GM12872 (cell line): ENCODE measurements around the gene AGO3.

Source experiments
- TF ChIP-seq, protein P1 (sequence below): IDR thresholded peaks from 3 replicates; pipeline ENCODE4 v1.5.1; 2011; ENCODE audit warnings: low read depth, mild to moderate bottlenecking, low read length, moderate library complexity; ENCODE audit not compliant: insufficient read depth

Gene AGO3

DNA sequence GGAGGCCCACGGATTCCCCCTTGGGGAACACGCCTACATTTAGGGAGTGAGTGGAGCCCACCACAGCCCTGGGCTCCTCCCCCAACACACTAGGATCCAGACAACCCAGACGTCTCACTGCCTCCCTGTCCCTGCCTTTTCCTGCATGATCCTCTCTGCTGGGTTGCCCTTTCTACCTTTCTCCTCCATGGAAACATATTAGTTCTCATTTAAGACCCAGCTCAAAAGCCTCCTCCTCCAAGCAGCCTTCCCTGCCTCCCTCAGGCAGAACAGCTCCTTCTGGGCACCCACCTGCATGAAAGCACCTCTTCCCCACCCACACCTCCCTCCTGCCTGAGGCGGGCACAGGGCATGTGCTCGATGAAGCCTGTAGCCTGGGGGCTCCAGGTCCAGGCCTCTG, 183.5 kb downstream of the AGO3 start:
- TF ChIP-seq, protein P1, sequence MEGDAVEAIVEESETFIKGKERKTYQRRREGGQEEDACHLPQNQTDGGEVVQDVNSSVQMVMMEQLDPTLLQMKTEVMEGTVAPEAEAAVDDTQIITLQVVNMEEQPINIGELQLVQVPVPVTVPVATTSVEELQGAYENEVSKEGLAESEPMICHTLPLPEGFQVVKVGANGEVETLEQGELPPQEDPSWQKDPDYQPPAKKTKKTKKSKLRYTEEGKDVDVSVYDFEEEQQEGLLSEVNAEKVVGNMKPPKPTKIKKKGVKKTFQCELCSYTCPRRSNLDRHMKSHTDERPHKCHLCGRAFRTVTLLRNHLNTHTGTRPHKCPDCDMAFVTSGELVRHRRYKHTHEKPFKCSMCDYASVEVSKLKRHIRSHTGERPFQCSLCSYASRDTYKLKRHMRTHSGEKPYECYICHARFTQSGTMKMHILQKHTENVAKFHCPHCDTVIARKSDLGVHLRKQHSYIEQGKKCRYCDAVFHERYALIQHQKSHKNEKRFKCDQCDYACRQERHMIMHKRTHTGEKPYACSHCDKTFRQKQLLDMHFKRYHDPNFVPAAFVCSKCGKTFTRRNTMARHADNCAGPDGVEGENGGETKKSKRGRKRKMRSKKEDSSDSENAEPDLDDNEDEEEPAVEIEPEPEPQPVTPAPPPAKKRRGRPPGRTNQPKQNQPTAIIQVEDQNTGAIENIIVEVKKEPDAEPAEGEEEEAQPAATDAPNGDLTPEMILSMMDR: no peak

DNA sequence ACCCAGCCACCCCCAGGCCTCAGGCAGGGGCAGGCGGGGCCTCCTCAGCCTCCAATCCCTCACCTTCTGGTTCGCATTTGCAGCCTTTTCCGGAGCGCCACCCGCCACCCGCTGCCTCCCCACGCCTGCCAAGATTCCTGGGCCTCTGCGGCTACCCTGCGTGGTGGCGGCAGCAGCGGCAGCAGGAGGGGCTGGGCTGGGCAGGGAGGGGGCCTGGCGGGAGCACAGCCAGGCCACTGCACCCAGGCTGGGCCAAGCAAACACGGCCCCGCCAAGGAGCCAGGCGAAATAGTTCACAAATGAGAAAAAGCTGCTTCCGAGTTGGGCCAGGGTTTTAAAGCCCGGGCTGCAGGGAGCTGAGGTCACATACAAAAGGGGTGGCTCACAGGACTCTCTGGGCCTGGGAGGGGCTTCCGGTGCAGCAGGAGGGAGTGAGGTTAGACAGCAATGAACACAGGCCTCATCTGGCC, 184.3 kb downstream of the AGO3 start:
- TF ChIP-seq, protein P1: no peak

DNA sequence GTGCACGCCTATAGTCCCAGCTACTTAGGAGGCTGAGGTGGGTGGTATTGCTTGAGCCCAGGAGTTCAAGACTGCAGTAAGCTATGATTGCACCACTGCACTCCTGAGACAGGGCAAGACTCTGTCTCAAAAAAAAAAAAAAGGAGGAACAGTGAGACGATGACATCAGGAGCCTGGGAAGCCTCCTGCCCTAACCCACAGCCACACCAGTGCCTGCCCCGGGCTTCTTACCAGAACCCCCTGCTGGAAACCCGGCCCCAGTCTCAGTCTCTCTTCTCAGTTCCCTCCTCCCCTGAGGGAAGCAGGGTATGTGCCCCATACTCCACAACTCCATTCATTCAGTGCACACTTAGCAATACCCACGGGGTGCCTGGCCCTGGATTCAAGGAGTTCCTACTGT, 185.0 kb downstream of the AGO3 start:
- TF ChIP-seq, protein P1: no peak

DNA sequence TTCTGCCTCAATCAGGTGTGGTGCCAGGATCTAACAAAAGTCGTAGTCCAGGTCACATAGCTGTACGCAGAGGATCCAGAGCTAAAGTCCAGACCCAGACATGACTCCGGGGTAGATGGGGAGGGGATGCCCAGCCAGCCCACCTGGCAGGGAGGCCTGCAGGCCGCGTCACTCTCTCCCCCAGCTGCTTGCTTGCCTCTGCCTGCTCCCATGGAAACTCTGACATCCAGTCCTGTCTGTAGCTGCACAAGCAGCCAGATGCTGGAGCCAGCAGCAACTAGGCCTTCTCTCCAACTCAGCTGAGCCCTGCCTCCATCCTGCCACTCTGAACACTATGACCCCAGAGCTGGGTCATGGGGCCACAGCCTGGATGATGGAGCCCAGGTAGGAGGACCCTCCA, 186.0 kb downstream of the AGO3 start:
- TF ChIP-seq, protein P1: no peak

DNA sequence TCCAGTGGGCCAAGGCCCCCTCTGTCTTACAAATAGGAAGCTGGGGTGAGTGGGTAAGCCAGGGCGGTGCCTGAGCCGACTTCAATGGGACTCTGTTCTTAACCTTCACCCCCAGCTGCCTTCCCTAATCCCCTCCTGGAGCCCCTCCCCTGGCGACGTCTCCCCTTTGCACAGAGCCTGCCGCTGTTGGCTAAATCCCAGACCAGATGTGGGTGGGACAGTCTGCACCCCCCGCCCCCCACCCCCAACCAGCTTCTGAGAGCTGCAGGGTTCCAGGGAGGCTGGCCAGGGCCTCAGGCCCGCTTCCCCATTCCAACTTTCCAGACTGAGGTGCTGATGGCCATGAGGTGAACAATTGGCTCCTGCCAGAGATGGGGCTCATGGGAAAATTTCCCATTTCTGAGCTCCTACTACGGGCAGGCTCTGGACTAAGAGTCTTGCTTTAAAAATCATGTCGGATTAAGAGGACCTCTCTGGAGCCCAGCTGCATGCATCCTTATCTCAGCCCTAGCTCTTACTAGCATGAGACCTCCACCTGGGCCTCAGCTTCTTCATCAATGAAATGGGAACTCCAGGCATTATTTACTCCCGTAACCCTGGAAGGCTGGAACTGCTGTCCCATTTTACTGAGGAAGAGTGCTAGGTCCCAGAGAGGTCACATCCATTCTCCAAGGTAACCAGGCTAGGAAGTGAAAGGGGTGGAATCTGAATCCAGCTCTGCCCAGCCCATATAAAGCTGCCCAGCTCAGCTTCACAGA, 187.7 kb downstream of the AGO3 start:
- TF ChIP-seq, protein P1: no peak

DNA sequence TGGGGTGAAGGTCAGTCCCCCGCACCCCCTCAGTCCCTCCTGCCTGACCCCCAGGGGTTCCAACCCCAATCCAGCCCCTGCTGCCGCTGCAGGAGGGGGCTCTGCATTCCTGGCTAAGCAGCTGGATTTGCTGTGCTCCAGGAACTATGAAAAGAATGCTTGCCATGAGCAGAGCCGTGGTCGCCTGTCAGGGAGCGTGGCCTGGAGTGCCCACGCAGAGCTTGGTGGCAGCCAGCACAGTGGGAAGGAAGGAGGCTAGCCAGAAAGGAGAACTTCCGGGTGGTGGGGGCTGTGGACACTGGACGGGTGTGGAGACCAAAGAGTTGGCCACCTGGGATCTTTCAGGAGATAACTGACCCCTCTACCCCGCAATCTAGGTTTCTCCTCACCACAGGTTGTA, 188.6 kb downstream of the AGO3 start:
- TF ChIP-seq, protein P1: no peak
